Measurements from ENCODE around the gene GOT2.
"Not testable (repeated sequence)": the region's sequence is repeated elsewhere in the genome, so short reads cannot be mapped to it uniquely, and the experiment has no call there.

Gene GOT2

GRCh38 chr16:58733671-58734458 is at the start of gene GOT2:
Gene GOT2 (minus strand): TSS chr16:58734316. CDS start chr16:58734228, 88 bp downstream.
- peak; percentile 62 for DNase-seq

- DNase-seq = not testable (repeated sequence)
Measured at GRCh38 chr16:58779291-58779690, 45.2 kb upstream of the GOT2 start.

GRCh38 chr16:58773870-58774269 is 39.8 kb upstream of the GOT2 start:
- DNase-seq = no peak

DNA sequence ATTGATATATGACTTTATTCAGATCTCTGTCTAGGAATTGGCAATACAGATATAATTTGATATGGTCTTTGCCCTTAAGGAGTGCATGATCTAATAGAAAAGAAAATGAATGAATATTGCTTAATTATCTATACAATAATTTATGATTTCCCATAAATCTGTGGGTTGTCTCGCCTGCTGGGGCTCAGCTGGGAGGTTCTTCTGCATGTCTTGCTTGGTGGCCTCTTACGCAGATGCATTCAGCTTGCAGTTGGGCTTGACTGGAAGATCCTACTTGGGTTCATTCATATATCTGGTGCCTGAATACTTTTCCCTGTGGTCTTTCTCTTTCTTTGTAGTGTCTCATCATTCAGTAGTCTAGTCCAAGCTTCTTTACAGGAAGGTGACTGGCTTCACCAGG is 34.0 kb upstream of the GOT2 start:
- no peak for DNase-seq

GRCh38 chr16:58767581-58767980 is 33.5 kb upstream of the GOT2 start:
- no peak for DNase-seq

GRCh38 chr16:58756650-58757332 is 22.7 kb upstream of the GOT2 start:
- DNase-seq = no peak

GRCh38 chr16:58755989-58756649 is 22.0 kb upstream of the GOT2 start:
- DNase-seq = peak; percentile 41

GRCh38 chr16:58753711-58754134 is 19.6 kb upstream of the GOT2 start:
- DNase-seq = no peak

DNA sequence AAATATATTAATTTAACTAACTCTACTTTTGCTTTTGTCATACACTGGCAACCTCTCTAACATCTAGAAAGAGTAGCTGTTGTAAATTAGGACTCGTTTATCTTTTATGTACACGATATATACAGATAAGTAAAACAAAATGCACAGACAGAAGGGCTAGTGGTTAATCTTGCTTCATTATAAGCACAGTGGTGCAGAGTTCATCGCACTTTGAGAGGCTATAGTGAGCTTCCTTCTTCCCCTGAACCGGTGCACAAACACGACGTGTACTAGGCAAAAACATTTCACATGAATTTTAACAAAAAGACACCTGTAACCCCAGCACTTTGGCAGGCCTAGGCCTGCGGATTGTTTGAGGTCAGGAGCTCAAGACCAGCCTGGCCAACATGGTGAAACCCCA is 10.4 kb upstream of the GOT2 start:
- no peak for DNase-seq

GRCh38 chr16:58741976-58742375 is 7.9 kb upstream of the GOT2 start:
- no peak for DNase-seq

DNA sequence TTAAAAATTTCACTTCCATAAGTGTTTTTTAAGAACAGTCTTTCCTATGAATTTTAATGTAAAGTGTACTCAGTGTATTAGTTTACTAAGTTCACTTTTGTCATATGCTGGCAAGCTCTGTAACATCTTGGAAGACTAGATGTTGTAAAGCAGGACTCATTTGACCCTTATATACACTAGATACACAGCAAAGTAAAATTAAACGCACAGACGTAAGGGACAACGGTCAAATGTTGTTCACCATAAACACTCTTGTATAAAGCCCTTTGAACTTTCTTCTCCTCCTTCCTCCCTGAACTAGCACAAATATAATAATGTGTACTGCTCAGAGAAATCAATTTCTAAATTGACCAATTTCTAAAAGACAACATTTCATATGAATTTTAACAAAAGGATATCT is 7.0 kb upstream of the GOT2 start:
- DNase-seq = no peak

- DNase-seq = no peak
Measured at GRCh38 chr16:58738672-58739296, 4.7 kb upstream of the GOT2 start.

DNA sequence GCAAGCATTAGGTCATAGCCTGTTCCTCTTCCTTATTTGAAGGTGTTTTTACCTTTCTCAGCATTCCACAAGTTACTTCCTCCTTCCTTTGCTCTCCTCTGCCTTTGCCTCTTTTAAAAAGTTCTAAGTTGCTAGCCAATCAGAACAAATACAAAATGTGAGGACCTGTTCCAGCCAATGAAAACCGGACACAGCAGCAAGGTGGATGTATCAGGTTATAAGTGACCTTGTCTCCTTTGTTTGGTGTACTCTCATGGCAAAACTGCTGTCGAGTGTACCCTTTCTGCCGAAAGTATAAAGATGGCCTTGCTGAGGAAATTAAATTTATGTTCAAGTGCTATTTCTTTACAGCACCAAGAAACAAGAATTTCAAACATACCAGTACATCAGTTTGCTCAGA is 2.2 kb upstream of the GOT2 start:
- not testable (repeated sequence) for DNase-seq

GRCh38 chr16:58734459-58734787 is 307 bp upstream of the GOT2 start:
- no peak for DNase-seq

DNA sequence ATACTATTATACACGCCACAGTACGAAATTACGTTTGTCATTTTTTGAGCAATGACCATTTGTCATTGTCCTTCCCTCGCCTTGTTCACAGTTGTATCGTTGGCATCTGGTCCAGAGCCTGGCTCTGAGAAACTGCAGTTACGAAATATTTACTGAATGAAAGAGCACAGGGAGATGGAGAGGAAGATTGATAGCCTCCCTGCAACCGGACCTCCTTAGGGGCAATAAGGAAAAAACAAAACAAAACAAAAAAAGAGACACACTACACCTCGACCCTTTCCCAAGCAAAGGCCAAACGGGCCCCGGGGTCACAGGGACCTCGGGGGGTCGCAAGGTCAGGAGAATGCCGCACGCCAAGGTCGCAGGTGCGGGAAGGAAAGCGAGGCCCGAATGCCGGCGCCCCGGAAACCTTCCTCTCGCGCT is 857 bp downstream of the GOT2 start:
- DNase-seq = no peak

DNA sequence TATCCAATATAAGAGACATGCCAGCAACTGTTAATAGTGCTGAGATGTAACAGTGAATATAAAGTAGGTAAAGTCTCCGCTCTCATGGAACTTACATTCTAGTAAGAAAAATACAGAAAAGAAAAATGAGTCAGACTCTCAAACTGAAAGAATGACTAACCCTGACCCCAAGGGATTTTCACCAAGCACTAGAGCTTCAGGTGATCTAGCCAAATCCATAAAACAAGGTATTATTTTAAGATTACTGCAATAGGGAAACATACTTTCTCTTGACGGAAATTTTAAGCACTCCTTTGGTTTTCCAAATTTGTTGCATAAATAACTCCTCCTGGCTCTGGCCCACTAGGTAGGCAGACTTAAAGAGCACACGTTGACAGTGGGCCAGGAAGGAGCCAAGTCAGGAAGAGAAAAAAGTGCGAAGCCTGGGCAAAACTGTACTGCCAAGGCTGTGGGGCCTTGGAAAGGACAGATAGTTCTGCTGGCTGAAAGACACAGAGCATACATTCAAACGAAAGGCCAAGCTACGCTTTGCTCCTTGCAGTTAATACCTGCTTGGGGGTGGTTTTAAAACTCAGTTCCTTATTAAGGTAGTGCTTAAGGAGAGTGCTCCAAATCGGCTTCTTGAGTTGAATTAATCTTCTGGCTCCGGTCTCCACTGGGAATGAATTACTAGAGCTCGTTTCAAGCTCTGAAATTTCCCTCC is 1.4 kb downstream of the GOT2 start:
- DNase-seq = no peak

GRCh38 chr16:58730724-58731370 is 3.3 kb downstream of the GOT2 start:
- no peak for DNase-seq

DNA sequence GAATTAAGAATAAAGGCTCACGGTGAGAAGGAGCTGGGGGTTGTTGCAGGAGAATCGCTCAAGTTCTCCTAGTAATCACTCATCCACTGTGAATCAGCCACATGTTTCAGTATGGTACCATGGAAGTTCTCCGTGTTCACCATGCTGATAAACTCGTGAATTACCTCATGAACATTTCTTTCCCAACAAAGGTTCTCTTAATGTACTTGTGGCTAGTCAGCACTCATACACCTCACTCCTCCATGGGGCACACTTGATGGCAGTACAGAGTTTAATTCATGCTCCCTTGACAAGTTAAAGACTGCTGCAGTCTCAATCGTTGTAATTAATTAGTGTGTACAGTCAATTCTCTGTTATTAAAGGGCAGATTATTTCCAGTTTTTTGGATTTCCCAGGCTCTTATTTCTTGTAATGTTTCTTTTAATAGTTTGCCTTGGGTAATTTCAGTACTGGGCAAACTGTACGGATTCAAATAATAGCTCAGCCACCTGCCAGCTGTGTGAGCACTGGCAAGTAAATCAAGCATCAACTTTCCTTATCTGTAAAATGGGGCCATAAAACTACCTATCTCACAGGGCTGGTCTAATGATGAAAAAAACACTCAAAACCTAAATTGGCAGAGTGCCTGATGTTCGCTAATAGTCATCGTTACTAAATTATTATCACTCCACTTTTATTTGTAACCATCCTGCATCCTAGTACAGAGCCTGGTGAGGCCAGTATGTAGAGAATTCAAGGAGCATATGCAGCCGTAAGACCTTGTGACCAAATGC is 6.1 kb downstream of the GOT2 start:
- DNase-seq = no peak

- no peak for DNase-seq
Measured at GRCh38 chr16:58727028-58727781, 6.9 kb downstream of the GOT2 start.

DNA sequence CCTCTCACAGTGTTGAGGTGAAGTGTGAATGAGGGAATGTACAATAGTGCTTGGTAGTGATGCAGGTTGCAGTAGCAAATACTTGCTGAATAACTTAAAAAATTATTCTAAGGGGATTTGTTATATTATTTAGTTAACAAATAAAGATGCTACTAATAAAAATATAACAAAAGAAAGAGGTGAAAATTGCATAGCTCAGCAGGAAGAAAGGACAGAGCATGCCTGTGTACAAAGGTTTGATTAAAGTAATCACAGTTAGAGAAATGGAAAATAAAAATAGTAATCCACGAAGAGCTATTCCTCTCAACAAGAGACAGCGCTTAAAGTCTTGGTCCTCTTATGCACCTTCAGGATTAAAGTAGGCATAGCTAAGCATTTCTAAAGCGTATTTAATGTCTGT is 11.0 kb downstream of the GOT2 start:
- DNase-seq = no peak

GRCh38 chr16:58717994-58718393 is 16.1 kb downstream of the GOT2 start:
- DNase-seq = no peak

Measured in NCI-H748 treated with DMSO at 0.1 percent for 48 hours (cell line).